A549 (cell line): ENCODE measurements around the gene ITCH.
"Not testable (repeated sequence)": the region's sequence is repeated elsewhere in the genome, so short reads cannot be mapped to it uniquely, and the experiment has no call there.

ENCODE experiments used
- BHLHE40 ChIP-seq: IDR thresholded peaks from 2 replicates; pipeline ENCODE4 v1.6.1; 2012; ENCODE audit warnings: low read depth, low read length, inconsistent platforms
- CTCF ChIP-seq: fragments of >200 bp; sonication (Bioruptor Twin); formaldehyde crosslinking; IDR thresholded peaks from 3 replicates; pipeline ENCODE4 v1.5.1; 2016
- ZC3H11A ChIP-seq: fragments of 450-650 bp; IDR thresholded peaks from 2 replicates; pipeline ENCODE4 v1.6.1; 2014; ENCODE audit warnings: antibody characterized with exemption, mild to moderate bottlenecking
- ZSCAN20 ChIP-seq: fragments of 250-450 bp; sonication (Bioruptor Pico); IDR thresholded peaks from 2 replicates; pipeline ENCODE4 v1.8.0; 2022; ENCODE audit warnings: mild to moderate bottlenecking, moderate library complexity

GRCh38 chr20:34341199-34341598 lies 21.9 kb upstream of the ITCH start:
- not testable (repeated sequence) for TF ChIP-seq CTCF; ZC3H11A; BHLHE40; ZSCAN20 (CRISPR knock-in tag)
